Raji (cell line): ENCODE data around the gene CCNK.

Experiments
- POLR2A ChIP-seq: IDR thresholded peaks from 2 replicates; pipeline ENCODE4 v1.6.1; 2011; ENCODE audit warnings: low read depth, low read length, control low read depth; ENCODE audit not compliant: insufficient read depth

Gene CCNK

DNA sequence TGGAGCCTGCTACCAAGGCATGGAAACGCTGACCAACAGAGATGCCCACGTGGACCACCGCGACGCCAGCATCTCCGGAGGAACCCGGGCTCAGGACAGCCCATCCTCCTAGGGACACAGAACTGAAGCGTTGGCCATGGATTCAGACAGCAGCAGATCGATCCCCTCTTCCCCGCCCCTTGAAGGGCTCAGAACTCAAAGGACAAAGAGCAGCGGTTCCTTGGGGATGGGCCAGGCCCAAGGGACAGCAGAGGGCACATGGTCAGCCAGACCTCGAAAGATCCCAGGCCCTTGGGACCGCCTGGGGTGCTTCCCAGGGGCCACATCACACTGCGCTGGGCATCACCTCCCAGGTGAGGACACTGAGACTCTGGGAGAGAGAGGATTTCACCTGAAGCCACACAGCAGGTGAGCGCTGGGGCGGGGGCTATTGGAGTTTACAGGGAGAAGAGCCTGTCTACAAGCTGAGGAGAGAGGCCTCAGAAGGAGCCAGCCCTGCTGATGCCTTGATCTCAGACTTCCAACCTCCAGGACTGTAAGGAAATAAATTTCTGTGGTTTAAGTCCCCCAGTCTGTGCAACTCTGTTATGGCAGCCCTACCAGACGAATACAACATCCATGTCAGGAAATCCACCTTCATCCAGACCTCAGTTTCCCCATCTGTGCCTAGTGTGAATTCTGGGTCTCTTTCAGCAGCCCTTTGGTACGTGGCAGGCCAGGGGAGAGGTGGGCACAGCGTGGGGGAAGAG, 49.4 kb downstream of the CCNK start:
- TF ChIP-seq POLR2A = no peak

DNA sequence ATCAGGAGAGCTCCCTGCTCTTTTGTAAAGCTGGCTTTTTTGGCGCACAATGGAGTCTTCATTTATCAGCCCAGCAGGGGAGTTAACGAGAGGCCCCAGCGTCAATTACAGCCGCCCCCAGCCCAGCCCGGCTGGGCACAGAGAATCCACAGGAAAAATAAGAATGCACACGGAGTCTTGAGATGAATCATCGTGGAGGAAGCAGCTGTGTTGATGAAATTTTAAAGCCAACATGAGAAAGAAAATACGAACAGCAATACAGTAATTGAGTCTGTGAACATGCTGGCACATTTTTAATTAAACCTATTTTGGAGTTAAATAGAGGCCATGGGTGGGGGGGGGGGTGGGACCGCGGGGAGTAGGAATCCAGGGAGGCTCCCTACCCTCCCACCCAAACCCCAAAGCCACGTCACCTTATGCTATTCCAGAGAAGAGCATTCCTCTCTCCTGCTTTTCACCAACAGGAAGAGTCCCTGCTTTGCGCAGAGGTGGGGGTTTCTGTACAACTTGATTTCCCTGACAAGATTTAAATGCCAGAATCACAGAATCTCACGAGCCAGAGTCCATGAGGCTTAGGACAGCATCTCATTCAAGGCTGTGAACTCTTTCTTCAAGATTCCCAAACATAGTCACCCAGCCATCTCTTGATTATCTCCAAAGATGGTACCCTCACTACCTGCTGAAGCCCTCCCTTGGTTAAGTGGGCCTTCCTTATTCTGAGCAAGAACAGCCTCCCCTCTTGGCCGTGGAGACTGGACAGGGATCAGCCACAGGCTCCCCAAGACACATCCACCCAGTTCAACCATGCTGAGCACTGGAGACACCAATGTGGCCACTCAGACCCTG, 50.3 kb downstream of the CCNK start:
- no peak for TF ChIP-seq POLR2A

DNA sequence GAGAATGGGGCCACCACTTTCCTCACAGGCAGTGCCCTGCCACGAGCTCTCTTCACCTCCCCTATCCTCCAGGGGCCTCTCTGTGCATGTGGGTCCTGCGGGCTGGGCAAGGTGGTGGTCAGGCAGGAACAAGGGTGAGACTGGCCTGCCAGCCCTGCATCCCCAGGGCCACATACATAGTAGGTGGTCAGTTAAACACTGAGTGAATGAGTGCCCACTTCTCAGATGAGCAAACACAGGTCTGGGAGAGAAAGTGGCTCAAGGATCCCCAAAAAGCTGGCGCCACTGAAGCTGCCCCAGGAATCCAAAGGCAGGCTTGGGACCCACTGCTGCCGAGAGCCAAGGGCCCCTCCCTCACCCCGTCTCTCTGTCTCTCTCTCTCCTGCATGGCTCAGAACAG, 51.1 kb downstream of the CCNK start:
- TF ChIP-seq POLR2A = no peak

DNA sequence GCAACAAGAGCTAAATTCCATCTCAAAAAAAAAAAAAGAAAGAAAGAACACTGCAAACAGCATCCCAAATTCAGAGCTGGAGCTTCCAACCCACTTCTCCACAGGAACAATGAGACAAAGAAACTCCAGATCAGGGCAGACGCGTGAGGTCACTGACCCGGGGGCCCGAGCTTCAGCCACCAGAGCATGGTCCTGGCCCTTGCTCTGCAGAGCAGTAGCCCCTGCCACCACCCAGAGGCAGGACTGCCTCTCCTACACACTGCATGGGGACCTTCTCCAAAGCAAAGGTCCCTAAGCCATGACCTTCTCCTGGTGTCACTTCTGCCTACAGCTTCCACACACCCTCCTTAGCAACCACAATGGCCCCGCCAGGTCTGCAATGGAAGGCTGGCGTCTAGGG, 53.1 kb downstream of the CCNK start:
- TF ChIP-seq POLR2A = no peak

DNA sequence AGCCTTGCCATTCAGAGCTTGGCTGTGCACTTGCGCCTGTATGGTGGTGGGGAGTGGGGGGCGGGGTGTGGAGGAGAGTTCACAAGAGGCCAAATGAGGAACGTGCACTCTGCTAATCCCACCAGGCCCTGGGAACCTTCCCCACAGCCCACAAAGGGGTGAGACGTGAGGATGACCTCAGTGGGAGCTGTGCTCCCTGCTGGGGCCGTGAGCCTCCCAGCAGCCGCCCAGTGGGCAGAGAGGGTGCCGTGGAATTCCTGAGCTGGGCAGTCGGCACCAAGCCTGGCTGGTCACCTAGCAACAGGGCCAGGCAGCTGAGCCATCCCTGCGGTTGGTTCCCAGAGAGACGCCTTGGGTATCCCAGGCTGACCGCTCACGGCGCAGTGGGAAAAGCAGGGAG, 53.7 kb downstream of the CCNK start:
- TF ChIP-seq POLR2A = no peak

DNA sequence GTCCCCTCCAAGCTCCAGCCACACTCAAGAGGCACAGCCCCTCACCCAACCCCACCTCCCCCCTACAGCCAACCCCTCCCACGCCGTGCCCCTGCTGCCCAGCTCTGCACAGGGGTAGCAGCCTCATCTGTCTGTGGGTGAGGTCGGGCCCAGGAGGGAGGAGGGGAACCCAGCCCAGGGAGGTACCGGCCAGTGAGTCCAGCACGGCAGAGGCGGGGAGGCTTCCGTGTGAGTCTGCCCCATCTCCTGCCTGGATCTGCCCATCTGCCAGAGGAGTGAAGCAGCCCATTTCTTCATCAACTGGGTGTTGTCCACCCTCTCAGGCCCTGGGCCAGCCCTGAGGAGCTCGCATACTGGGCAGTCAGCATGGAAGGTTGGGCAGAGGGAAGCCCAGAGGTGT, 54.2 kb downstream of the CCNK start:
- no peak for TF ChIP-seq POLR2A

DNA sequence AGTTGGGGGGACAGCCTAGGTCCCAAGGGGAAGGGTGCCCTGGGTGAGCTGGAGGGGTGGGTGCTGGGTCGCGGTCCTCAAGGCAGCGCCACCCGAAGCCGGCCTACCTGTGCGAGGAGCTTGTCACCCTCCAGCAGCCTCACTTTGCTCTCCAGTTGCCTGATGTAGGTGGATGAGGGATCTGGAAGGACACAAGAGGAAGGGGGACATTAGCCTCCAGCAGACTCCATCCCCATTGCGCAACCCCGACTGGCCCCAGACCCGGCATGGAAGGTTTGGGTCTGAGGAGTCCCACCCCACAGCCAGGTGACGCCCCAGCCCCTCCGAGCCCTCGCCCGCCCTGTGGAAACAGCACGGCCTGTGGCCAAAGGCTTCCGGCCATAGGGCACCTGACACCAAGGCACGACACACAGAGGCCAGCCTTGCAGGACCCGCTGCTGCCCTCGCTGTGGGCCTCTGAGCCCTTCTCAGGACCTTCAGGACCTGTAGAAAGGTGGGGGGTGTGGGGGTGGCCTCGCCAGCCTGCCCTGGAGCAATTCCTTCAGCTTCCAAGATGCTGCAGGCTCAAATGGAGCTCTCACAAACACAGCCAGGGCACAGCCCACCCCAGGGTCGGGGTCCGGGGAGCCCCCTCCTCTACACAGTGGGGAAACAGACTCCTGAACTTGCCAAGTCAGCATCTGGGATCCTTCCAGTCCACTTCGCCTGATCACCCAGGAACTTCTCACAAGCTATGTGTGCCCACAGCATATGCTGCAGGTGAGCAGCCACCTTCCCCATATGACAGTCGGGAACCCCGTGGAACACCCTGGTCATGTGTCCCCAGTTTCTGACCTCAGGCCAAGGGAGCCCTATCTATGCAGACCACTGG, 54.9 kb downstream of the CCNK start:
- no peak for TF ChIP-seq POLR2A

DNA sequence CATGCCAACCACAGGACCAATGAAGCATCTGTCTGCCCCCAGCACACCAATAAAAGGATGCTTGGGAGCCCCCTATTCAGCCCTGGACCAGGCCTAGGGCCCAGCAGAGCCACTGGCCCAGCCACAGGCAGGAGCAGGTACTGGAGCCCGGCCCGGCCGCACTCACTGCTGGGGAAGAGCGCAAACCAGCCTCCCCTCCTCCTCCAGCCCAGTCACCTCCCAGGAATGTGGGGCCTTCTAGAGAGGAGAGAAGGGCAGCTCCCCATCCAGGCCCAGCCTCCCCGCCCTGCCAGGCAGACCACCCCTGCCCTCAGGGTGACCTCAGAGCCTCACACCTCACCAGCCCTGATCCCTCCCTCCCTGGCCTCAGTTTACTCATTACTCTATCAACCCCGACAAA, 56.2 kb downstream of the CCNK start:
- TF ChIP-seq POLR2A = no peak

DNA sequence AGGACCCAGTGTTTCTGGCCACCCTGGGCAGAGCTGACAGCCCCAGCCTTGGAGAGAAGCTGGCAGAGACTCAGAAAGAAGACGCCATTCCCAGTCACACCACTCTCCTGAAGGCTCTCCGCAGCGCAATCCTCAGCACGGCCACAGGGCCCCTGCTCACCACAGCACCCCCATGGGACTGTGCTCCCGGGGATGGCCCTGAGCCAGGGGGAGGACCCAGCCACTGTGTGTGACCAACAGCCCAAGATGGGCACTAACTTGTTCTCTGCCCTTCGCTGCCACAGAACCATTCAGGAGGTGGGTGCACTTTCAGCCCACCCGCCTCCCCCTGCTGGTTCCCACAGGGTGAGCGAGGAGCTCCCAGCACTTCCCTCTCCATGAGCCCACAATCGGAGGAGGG, 57.1 kb downstream of the CCNK start:
- TF ChIP-seq POLR2A = no peak

DNA sequence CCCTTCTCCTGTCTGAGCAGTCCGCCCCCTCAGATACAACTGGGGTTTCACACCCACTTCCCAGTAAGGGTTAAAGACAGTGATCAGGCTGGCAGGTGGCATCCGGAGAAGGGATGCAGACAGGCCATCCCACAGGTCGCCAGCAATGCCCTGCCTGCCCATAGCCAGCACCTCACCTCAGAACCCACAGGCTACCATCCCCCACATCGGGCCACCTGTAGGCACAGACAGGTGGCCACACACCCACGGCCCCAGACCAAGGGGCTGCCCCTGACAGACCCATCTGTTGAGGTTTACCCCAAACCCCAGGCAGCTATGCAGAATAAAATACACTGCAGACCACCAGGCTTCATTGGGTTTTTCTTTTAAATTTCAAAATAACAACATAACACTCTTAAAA, 57.5 kb downstream of the CCNK start:
- TF ChIP-seq POLR2A = no peak

DNA sequence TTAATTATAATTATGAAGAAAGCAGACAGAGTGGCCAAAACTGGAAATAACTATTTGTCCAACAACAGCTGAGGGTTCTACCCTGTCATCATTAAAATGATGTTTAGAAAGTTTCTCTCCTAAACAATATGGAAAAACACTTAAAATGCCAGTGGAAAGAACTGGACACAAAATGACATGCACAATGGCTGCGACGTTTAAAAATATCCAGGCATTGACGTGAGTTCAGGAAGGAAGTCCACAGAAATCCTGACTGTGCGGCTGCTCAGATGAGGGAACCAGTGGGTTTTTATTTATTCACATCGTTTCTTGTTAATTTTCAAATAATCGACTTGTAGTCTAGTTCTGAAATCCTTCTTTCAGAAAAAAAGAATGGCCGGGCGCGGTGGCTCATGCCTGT, 58.3 kb downstream of the CCNK start:
- TF ChIP-seq POLR2A = no peak

DNA sequence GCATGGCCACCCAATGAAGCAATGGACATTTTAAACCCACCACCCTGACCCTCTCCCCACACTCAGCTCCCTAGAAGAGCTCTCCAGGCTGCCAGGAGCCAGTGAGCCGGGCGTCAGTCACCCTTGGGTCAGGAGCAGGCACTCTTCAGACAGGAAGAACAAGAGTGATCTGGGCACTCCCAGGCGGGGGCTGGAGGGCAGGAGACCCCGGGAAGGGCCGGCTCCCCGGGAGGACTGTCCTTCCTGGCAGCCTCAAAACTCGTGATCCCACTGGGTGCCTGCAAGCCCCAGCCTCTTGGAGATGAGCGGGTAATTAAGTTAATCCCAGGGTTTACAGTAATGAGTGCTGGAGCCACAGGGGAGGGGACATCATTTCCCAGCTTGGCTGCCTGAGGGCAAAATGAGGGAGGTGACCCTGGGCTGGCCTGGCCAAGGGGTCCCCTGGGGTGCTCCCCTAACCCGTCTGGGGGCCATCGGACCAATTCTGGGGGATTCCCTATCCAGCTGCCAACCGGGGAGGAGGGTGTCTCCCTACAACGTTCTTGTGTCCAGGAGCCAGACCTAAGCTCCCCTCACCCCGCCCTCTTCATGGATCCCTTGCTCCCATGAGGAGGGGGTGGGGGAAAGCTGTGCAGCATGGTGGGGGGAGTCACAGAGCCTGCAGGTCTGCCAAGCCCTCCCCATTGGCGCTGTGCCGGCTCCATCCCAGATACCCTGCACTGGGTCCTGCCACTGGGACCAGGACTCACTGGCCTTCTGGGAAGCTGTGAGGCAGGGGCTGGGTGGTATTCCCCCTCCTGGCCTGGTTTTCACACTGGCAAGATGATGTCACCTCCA, 59.2 kb downstream of the CCNK start:
- no peak for TF ChIP-seq POLR2A

DNA sequence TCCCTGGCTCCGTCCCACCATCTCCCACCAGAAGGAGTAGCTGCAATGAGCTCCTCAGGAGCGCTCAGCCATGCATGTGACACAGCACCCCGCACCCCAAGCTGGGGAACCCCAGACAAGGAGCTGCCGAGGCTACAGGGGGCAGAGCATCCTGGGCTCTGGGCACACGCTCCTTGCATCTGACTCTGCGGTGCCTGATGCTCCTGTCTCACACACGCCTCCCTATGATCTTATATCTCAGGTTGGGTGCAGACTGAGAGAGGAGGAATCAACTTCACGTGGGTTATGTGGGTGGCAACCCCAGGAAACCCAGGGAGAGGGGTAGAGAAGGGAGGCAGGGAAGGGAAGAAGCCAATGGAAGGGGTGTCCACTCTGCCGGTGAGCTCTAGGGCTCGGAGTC, 60.0 kb downstream of the CCNK start:
- no peak for TF ChIP-seq POLR2A

DNA sequence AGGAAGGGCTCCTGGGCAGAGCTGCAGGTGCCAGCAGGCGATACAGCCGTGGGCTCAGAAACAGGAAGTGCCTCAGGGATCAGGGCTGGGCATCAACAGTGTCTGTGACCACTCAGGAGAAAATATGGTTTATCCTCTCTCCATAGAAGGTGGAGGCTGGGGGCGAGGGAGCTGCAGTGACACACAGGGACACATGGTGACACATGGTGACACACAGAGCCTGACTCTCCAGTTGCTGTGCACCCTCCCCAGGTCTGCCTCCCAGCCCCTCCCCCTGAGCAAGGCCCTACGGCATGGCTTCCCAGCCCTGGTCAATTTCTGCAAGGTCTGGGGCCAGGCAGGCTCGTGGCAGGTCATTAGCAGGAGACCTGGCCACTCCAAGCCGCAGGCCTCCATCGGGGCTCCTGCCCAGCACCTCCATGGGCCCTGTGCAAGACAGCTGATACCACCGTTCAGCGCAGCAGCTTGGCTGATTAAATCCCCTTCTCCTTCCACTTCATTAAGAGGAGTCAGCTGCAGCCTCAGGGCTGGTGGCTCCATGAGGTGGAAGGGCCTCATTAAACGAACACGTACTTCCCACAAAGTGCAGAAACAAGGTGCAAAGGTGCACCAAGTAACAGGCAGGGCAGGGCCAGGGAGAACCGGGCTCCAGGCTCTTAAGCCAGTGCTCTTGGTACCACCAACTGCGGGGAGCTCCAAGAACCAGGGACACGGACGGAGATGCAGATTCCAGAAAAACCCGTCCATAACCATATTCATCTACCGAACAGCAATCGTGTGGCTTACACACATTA, 60.7 kb downstream of the CCNK start:
- no peak for TF ChIP-seq POLR2A
